GM19328 (cell line): Measurements from ENCODE around the gene MDM4.
"Not testable (repeated sequence)": the region's sequence is repeated elsewhere in the genome, so short reads cannot be mapped to it uniquely, and the experiment has no call there.

Experiments
- ATAC-seq: cut with Tn5 transposase; IDR thresholded peaks from one replicate; pipeline ENCODE4 v1.9.1; 2021; ENCODE audit warnings: mild to moderate bottlenecking, moderate library complexity; ENCODE audit not compliant: unreplicated experiment

The MDM4 gene

GRCh38 chr1:204516180-204516879, at the start of gene MDM4:
Gene MDM4, plus strand, starts transcription at chr1:204516406. Its CDS starts 9,113 bp downstream, at chr1:204525519.
- ATAC-seq: peak; percentile 70

DNA sequence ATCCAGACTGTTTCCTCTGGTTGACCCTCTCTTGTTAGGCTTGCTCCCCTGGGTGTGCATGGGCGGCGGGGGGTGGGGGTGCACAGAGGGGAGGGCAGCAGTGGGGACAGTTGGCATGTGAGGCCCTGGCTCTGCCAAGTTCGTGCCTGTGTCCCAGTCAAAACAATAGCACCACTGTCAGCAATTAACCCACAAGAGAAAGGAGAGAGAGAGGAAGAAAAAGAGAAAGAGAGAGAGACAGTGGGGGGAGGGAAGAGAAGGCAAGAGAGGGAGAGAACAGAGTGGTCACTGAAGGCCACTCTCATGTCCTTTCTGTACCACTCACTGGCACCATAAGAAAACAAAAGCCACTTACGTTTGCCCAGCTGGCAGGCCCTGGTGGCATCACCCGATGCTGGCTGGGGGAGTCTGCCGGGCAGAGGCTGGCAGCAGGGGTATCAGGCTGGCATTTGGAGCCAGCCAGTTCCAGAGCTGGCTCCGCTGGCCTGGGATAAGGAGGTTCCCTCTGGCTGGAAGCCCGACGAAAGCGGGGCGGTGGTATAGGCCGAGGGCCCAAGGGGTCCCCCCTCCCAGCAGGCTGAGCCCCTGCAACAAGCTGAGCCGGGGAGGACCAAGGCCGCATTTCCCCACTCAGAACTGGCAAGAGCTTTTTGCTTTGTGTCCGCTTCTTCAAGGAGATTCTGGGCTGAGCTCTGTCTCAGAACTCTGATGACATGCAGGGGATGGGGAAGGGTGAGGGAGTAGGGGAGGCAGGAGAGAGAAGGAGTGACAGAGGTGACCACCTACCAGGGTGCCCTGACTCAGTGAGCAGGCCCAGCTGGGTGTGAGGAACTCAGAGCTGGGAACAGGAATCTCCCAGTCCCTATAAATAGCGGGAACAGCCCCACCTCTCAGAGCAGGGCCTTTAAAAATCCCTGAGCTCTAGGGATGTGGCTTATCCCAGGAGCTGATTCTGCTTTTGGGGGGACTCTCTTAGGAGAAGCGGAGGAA, 49.5 kb upstream of the MDM4 start:
- no peak for ATAC-seq

- ATAC-seq: no peak
Observed at GRCh38 chr1:204468206-204468605, 48.0 kb upstream of the MDM4 start.

GRCh38 chr1:204468766-204469302, 47.4 kb upstream of the MDM4 start:
- no peak for ATAC-seq

GRCh38 chr1:204469304-204469703, 46.9 kb upstream of the MDM4 start:
- no peak for ATAC-seq

DNA sequence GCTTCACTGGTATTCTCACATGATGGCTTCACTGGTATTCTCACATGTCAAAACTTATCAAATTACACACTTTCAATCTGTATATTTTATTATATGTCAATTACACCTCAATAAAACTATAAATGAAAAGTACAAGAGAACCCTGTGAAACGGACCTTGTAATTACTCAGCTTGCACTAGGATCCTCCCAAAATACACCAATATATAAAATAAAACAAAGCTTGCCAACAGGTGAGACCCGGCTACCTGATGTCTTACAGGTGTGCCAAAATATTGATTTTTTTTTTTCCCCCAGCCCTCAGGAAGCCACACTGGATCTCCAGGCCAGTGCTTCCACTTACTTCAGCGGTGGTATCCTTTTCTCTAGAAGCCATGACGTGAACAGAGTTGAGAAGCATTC, 44.5 kb upstream of the MDM4 start:
- ATAC-seq: no peak

- ATAC-seq: no peak
Observed at GRCh38 chr1:204472660-204473059, 43.5 kb upstream of the MDM4 start.

DNA sequence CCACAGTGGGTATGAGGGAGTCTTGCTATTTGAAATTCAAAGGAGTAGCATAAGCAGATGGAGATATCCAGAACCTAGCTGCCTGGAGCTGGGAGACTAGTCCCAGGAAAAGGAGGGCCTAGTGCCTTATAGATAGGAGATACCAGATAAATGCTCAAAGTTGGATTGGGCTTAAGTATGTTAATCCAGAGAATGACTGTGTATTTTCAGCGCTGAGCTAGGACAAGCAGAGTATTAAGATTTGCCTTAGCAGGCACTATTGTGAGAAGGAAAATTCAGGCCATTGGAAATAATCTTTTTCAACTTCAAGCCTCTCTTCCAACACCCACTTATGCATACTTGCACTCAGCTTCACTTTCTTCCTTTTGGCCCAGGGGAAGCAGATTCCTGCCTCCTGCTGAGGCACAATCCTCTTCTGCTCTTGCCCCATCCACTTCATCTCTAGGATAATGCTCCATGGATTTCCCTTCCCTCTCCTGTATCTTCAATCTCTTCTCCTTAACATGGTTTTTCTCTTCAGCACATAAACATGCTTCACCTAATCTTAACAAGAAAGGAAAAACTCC, 42.7 kb upstream of the MDM4 start:
- ATAC-seq: no peak

DNA sequence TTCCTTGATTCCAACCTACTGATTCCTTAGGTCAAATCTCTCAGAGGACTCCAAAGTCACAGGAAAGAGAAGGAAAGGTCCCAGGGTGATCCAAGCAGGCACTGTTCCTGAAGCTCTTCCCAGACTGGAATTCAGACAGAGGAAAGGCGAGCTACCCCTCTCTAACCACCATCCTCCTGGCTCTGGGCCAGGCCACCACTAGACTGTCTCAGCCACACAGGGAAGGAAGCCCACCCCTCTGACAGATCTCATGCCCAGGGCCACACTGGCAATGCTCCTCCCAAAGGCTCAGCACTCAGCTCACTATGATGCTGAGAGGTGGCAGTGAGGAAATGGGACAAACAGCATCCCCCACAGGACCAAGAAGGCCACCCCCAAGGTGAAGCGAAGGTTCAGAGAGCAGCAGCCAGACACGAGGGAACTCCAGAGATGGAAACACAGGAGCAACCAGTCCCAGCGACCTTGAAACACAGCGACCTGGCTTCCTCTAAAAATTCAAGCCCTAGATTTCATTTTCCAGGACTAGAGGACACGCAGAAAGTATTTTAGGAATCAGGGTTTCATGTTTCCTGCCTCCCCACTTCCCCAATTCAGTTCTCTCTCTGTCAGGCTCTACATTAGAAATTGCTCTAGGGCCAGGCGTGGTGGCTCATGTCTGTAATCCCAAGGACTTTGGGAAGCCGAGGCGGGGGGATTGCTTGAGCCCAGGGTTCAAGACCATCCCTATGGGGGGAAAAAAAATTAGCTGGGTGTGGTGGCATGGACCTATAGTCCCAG, 40.4 kb upstream of the MDM4 start:
- no peak for ATAC-seq

GRCh38 chr1:204476563-204476962, 39.6 kb upstream of the MDM4 start:
- no peak for ATAC-seq

- no peak for ATAC-seq
Observed at GRCh38 chr1:204477036-204477740, 39.0 kb upstream of the MDM4 start.

- no peak for ATAC-seq
Observed at GRCh38 chr1:204478172-204478899, 37.9 kb upstream of the MDM4 start.

- no peak for ATAC-seq
Observed at GRCh38 chr1:204478921-204479320, 37.3 kb upstream of the MDM4 start.

DNA sequence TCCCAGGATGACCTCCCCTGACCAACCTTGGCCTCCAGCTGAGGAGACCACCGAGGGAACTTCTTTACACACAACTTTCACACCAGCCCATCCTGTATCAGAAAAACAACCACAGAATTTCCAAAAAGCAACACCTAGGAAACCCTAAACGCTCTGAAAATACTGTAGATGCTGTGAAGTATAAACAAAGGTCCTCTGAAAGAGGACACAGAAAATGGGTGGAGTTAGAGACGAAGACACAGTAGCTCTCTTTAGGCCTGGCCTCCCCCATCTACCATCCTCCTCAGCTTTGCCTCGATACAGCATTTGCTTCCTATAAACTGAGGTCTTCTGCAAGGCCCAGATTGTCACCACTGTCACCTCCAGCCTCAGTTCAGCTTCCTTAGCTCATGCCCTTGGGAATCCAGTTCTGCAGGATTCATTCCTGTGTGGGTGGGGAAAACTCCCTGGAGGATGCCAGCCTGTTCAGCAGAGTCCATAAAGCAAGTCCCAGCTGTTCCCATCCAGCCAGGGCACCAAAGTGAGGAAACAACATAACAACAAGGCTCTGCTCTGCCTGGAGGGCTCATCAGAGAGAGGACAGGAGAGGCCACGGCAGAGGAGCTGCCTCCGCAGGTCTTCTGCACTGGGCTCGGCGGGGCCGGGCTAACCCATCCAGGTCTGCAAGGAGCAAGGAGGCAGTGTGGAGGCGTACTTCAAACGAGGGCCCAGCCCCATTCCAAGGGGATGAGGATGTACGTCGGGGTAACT, 36.6 kb upstream of the MDM4 start:
- no peak for ATAC-seq

DNA sequence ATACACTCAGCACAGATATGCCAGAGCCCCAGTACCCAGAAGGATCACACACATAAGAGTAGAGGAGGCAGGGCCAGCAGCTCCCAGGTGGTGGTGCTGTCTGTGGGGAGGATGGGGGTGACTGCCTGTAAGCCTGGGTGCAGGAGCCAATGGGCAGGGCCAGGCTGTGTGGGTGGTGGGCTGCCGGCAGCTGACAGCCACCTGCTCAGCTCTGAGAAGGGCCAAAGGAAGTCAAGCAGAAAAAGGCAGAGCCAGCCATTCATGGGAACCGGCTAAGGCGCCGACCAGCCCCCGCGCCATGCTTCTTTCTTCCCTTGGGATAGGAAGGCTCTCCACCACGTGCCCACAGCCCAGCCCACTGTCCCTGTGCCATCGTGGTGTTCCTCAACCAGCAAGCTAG, 35.7 kb upstream of the MDM4 start:
- ATAC-seq: no peak

DNA sequence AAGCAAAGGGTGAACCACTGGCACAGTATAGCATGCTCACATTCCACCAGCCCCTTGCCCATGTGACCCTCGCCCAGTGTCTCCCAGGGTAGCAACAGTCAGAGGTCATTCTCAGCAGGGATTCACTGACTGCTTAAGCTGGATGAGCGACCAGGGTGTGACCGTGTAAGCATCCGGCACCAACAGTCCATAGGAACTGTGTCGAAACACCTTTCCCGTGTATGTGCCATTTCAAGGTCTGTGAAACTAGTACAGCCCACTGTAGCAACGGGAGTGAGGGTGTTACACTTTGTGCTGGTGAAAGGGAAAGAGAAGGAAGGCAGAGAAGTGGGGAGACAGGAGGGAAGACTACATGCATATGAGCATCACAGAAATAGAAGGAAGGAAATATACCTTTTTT, 32.4 kb upstream of the MDM4 start:
- ATAC-seq: no peak

DNA sequence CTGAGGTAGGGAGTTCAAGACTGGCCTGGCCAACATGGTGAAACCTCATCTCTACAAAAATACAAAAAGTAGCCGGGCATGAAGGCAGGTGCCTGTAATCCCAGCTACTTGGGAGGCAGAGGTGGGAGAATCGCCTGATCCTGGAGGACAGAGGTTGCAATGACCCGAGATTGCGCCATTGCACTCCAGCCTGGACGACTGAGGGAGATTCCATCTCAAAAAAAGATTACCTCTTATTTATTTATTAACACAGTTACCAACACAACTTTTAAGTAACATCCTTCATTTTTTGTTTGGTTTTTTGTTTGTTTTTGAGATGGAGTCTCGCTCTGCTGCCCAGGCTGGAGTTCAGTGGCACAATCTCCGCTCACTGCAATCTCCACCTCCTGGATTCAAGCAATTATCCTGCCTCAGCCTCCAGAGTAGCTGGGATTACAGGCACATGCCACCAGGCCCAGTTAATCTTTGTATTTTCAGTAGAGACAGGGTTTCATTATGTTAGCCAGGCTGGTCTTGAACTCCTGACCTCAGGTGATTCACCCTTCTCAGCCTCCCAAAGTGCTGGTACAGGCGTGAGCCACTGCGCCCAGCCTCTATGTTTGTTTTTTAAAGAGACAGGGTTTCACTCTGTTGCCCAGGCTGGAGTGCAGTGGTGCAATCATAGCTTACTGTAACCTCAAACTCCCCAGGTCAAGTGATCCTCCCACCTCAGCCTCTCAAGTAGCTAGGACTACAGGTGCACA, 29.5 kb upstream of the MDM4 start:
- not testable (repeated sequence) for ATAC-seq

DNA sequence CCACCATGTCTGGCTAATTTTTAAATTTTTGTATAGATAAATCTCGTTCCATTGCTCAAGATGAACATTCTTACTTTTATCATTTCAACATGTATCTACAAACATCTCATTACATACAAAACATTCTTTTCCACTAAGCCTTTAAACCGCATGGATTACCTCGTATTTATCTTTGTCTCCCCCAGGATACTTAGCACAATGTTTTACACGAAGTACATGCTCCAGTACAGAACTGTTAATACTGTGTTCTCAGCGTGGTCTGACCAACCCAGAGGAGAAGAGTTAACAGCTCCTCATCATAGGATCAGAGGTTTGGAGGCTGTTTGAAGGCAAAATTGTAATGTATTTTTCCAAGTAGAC, 29.0 kb upstream of the MDM4 start:
- no peak for ATAC-seq
